ENCODE results near the gene RAET1G. TPM values are rescaled to one million over a fixed set of nuclear protein-coding genes. Genes with fewer than 3 reads are reported as not detected.

Gene RAET1G
- total and polyA plus RNA-seq, 9 of the 15 experiments (the other 6 are each of a cell fraction or from before 2014, with no cell fraction given) = 0.11 TPM; not detected in 8

DNA sequence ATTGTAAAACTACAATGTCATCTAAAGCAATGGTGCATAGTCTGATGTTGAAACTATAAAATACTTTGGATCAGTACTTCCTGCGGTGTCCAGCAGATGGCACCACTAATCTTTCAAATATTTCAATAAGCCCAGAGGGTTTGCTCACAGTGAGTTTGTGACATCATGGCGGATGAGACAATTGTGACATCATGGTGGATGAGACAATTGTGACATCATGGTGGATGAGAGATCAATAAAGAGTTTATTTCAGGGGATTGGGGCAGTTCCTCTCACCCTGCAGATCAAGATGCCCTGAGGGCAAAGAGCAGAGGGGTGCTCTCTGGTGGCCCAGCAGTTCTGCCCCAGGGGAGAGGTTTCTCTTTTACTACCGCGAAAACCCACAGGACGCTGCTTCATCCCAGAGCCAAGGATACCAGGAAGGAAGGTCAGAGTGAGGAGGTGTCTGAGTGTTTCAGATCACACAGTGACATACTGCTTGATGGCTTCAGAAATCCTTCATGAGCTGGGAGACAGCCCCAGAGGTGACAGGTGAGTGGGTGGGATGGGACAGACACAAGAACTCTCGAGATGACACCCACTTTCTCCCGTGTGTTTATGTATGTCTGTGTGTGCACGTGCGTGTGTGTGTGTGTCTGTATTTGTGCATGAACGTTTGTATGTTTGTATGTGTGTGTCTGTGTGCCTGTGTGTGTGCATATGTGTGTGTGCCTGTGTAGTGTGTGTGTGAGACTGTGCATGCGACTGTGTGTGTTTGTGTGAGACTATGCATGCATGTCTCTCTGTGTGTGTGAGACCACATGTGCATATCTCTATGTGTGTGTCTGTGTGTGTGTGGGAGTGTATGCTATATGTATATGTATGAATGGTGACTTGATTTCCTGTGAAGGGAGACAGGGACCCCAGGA is 11.6 kb upstream of the RAET1G start (continued):
- TF ChIP-seq NRF1 (conservative IDR thresholded peaks at IDR 0.05 in 1 of 2, IDR thresholded peaks at IDR 0.05 in 1 of 2) (no peak), TEAD2 (tag; IDR thresholded peaks at IDR 0.05) (no peak), EWSR1 (IDR thresholded peaks at IDR 0.05; ENCODE audit: borderline replicate concordance, low read depth, partially characterized antibody) (no peak), ZC3H11A (IDR thresholded peaks at IDR 0.05; ENCODE audit: low read depth, low read length) (peak; percentile 86; the same call in 1 of the 2 replicates), ELF1 (tag; IDR thresholded peaks at IDR 0.05) (no peak), CBFA2T2 (conservative IDR thresholded peaks at IDR 0.05) (0 out of 2 replicates have a peak, but pooled peaks have one; percentile 5), NCOA1 (IDR thresholded peaks at IDR 0.05; ENCODE audit: low read depth) (peak; percentile 97), SAFB (IDR thresholded peaks at IDR 0.05; ENCODE audit: borderline replicate concordance, low read depth, low read length) (no peak), DDX20 (tag; IDR thresholded peaks at IDR 0.05; ENCODE audit: low read depth) (no peak), ZNF146 (CRISPR knock-in tag; IDR thresholded peaks at IDR 0.05; ENCODE audit: unreplicated experiment) (no peak), ZNF583 (CRISPR knock-in tag; IDR thresholded peaks at IDR 0.05) (no peak), CHAMP1 (IDR thresholded peaks at IDR 0.05) (no peak; the same call in 1 of the 2 replicates), ZFX (CRISPR knock-in tag; IDR thresholded peaks at IDR 0.05) (no peak), ARID2 (IDR thresholded peaks at IDR 0.05) (peak; percentile 61; the same call in 1 of the 2 replicates), RBM34 (IDR thresholded peaks at IDR 0.05; ENCODE audit: borderline replicate concordance, insufficient read depth, low read length) (no peak)
- TF ChIP-seq, protein P1, sequence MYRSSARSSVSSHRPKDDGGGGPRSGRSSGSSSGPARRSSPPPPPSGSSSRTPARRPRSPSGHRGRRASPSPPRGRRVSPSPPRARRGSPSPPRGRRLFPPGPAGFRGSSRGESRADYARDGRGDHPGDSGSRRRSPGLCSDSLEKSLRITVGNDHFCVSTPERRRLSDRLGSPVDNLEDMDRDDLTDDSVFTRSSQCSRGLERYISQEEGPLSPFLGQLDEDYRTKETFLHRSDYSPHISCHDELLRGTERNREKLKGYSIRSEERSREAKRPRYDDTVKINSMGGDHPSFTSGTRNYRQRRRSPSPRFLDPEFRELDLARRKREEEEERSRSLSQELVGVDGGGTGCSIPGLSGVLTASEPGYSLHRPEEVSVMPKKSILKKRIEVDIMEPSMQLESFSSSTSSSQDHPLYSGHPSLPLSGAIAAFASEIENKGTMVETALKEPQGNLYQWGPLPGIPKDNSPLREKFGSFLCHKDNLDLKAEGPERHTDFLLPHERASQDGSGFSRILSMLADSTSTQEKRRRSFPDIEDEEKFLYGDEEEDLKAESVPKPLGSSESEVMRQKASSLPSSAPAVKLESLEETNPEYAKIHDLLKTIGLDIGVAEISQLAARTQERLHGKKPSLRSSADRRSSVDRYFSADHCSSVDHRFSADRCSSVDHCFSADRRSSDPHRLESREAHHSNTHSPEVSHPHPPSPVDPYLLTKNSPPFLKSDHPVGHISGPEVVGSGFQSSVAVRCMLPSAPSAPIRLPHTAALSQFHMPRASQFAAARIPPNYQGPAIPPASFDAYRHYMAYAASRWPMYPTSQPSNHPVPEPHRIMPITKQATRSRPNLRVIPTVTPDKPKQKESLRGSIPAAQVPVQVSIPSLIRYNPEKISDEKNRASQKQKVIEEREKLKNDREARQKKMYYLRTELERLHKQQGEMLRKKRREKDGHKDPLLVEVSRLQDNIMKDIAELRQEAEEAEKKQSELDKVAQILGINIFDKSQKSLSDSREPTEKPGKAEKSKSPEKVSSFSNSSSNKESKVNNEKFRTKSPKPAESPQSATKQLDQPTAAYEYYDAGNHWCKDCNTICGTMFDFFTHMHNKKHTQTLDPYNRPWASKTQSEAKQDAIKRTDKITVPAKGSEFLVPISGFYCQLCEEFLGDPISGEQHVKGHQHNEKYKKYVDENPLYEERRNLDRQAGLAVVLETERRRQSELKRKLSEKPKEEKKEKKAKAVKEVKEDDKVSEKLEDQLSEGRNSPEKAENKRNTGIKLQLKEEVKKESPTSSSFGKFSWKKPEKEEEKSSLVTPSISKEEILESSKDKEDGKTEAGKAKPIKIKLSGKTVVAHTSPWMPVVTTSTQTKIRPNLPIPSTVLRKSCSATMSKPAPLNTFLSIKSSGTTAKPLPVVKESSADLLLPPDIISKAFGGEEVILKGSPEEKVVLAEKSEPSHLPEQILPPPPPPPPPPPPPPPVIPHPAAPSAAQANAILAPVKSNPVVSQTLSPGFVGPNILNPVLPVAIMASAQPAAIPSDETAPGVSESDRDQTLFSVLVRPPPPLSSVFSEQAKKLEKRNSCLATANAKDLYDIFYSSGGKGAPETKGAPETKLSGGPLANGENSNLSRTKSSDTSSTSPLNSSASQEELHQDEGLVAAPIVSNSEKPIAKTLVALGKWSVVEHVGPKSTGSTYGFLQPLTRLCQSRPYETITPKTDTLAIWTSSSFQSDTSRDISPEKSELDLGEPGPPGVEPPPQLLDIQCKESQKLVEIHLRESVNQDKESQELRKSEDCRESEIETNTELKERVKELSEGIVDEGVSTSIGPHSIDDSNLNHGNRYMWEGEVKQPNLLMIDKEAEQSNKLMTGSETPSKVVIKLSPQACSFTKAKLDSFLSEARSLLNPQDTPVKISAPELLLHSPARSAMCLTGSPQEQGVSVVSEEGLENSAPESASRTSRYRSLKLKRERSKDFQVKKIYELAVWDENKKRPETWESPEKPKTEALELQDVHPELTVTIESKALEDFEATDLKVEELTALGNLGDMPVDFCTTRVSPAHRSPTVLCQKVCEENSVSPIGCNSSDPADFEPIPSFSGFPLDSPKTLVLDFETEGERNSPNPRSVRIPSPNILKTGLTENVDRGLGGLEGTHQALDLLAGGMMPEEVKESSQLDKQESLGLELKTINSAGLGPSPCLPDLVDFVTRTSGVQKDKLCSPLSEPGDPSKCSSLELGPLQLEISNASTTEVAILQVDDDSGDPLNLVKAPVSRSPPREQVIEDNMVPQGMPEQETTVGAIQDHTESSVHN (IDR thresholded peaks at IDR 0.05; ENCODE audit: borderline replicate concordance in 1 of 2, low read depth in 1 of 2) = no peak
